GM18858 (cell line): ENCODE measurements around the gene ALAD.

Source experiments
- ATAC-seq: cut with Tn5 transposase; IDR thresholded peaks from one replicate; pipeline ENCODE4 v1.9.1; 2021; ENCODE audit not compliant: unreplicated experiment

The ALAD gene

GRCh38 chr9:113350107-113350661, 50.9 kb downstream of the ALAD start:
- no peak for ATAC-seq

- ATAC-seq = no peak
These were observed 51.5 kb downstream of the ALAD start, which contains the start of gene BSPRY for GRCh38 chr9:113349445-113350094. Gene BSPRY (plus strand): TSS chr9:113349541. CDS start chr9:113349580, 39 bp downstream.

DNA sequence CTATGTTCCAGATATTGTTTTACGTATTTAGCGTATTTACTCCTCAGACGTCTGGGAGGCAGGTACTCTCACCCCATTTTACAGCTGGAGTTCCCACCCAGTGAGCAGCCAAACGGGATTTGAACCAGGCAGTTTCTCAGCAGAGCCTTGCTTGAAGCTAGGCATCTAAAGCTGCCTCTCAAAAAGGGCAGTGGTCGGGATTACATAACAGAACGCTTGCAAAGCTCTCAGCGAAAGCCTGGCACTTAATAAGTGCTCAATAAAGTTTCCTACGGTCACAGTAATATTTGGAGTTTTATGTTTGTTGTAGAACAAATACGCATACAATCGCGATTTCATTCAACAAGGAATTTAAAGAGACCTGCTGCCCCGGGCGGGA, 52.0 kb downstream of the ALAD start:
- ATAC-seq = no peak

DNA sequence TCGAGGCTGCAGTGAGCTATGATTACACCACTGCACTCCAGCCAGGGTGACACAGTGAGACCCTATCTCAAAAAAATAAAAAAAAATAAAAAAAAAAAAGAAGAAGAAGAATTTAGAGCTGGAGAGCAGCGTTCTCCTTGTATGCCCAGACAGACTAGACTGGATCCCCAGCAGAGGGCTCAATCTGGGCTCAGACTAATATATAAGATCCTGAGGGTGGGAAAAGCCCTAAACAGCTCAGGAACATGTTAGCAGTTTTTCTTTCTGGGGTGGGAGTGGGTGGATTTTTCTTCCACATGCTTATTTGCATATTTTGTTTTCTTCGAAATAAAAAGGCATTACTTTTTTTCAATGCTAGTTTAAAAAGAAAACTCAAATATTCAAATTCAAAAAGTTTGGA, 52.6 kb downstream of the ALAD start:
- no peak for ATAC-seq

DNA sequence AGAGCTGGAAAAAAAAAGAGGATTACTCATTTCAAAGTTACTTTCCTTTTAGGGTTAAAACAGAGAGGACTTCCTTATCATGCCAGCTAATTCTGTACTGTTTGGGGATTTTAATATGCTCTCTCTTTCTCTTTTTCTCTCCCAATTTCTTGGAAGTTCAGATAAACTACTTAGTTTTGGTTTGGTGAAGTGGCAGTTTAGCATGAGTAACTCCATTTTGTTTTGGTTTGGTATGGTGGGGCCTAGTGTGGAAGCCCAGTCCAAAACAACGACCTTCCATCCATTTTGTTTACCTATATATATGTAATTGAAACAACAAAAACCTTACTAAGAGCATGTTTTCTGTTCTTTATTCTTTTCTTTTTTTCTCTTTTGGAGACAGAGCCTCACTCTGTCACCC, 55.4 kb downstream of the ALAD start:
- no peak for ATAC-seq

GRCh38 chr9:113345190-113345589, 55.9 kb downstream of the ALAD start:
- ATAC-seq = no peak

- no peak for ATAC-seq
These were observed 57.3 kb downstream of the ALAD start for GRCh38 chr9:113343732-113344231.

DNA sequence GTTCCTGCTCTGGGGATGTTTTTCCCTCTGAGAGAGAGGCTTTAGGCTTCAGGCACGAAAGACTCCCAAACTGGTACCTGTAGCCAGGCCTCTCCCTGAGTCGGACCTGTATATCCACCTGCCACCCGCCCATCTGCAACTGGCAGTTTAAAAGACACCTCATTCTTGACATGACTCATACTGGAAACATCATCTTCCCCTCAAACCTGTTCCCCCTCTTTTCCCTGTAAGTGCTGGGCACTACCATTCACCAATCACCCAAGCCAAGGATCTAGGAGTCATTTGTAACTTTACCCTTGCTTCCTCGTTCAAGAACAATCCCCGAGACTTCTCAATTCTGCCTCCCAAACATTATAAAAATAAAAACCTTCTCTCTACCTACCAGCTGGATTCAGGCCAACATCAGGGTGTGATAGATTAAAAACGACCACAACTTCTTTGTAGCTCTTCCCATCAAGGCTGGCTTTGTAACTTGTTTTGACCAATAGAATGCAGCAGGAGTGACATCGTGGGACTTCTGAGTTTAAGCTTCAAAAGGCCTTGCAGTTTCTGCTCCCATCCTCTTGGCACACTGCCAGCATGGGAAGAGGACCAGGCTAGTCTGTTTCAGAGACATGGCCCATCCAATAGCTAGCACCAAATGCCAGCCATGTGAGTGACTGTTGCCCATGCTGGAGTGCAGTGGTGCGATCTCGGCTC, 59.2 kb downstream of the ALAD start:
- no peak for ATAC-seq

- peak; percentile 84 for ATAC-seq
These were observed 60.9 kb downstream of the ALAD start, which contains the start of gene WDR31 for GRCh38 chr9:113340011-113340699. Gene WDR31 (minus strand): TSS chr9:113340275. CDS start chr9:113332022, 8,253 bp downstream.

DNA sequence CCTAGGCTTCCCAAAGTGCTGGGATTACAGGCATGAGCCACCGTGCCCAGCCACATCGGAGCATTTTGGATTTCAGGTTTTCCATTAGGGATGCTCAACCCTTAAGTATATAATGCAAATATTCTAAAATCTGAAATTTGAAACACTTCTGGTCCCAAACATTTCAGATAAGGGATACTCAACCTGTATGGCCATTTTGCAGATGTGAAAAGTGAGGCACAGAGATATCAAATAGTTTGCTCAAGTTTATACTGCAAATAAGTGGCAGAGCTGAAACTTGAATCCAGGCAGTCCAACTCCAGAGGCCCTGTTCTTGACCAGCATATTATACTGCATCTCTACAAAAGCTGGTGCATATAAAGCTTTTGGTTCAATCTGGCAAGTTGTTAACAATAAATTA, 63.4 kb downstream of the ALAD start:
- no peak for ATAC-seq
